K562 (cell line): ENCODE results near the gene SLC39A3. TPM values are rescaled to one million over a fixed set of nuclear protein-coding genes. Genes with fewer than 3 reads are reported as not detected.

ENCODE experiments used
- ATAC-seq: fragments of 200-7000 bp; cut with Tn5 transposase; 3 replicates; pipeline ENCODE4 v1.9.1; 2020; ENCODE audit warnings: moderate library complexity
- BruUV-seq: library from RNA; stranded (reverse); fragments of 400-500 nt; replicated peaks from 2 replicates; lab custom pipeline; 2021; lab: Mats Ljungman, UMichigan
- CTCF ChIA-PET: fragments of 300-600 bp; formaldehyde crosslinking; extraction: SDS; loops from one replicate; lab custom pipeline; 2021; ENCODE audit warnings: low intra/inter-chr PET ratio; lab: Yijun Ruan, JAX
- POLR2A ChIA-PET: fragments of 300-600, 350-650 bp; sonication (Branson Sonifier 250); formaldehyde crosslinking; extraction: SDS; loops from one replicate; lab custom pipeline; 2021; ENCODE audit warnings: antibody characterized with exemption, inconsistent platforms; lab: Yijun Ruan, JAX
- DNase-seq, 4 experiments: peaks; one replicate each; pipeline versions ENCODE4 v3.0.0 to v3.0.0-alpha.2; 2011 to 2018; ENCODE audit warnings: low spot score in 3 of 4, mixed read lengths in 3 of 4; ENCODE audit errors: extremely low read depth in 1 of 4
- FAIRE-seq: peaks from 2 replicates; lab custom pipeline; 2011; peaks lifted over from hg19 to GRCh38; lab: Jason Lieb, UNC
- H2AFZ ChIP-seq: 2 replicates; pipeline ENCODE4 v1.6.0; 2011; ENCODE audit warnings: low read depth, low read length, control low read depth, inconsistent platforms
- H3K27ac ChIP-seq: fragments of 200-600 bp; 3 replicates; pipeline ENCODE4 v1.8.0; 2011; ENCODE audit warnings: low read depth, mild to moderate bottlenecking, control low read depth, inconsistent platforms, low read length, moderate library complexity, mixed read lengths; ENCODE audit errors: extremely low read depth
- H3K27me3 ChIP-seq, 2 experiments: fragments of 300-600 bp in 1 of 2; 2 replicates in 1 of 2; 3 replicates in 1 of 2; pipeline versions ENCODE4 v1.6.0 to v1.8.0; 2011; ENCODE audit warnings: inconsistent platforms in 2 of 2, low read length in 2 of 2, mild to moderate bottlenecking in 1 of 2, mixed read lengths in 1 of 2, moderate library complexity in 1 of 2; ENCODE audit not compliant: control insufficient read depth in 2 of 2, insufficient read depth in 2 of 2
- H3K36me3 ChIP-seq: fragments of 300-600 bp; 3 replicates; pipeline ENCODE4 v1.8.0; 2011; ENCODE audit warnings: mild to moderate bottlenecking, low read length, inconsistent platforms; ENCODE audit not compliant: control insufficient read depth, insufficient read depth
- H3K4me1 ChIP-seq, 2 experiments: fragments of 200-600 bp in 1 of 2; replicated peaks in 1 of 2; 2 replicates in 1 of 2; 3 replicates in 1 of 2; pipeline versions ENCODE4 v1.5.1 to v1.8.0; 2011; ENCODE audit warnings: inconsistent platforms in 2 of 2, low read length in 2 of 2, mild to moderate bottlenecking in 1 of 2, mixed read lengths in 1 of 2, moderate library complexity in 1 of 2; ENCODE audit not compliant: control insufficient read depth in 2 of 2, insufficient read depth in 2 of 2
- H3K4me2 ChIP-seq: 2 replicates; pipeline ENCODE4 v1.6.1; 2011; ENCODE audit warnings: low read length, control low read depth, inconsistent platforms, mixed read lengths; ENCODE audit not compliant: insufficient read depth
- H3K4me3 ChIP-seq: fragments of 200-600 bp; sonication (generic), shearing (Covaris generic); 2 replicates; pipeline ENCODE4 v1.5.1; 2016; ENCODE audit warnings: control low read depth, inconsistent platforms
- H3K79me2 ChIP-seq: fragments of 200-600 bp; 3 replicates; pipeline ENCODE4 v1.8.0; 2011; ENCODE audit warnings: low read length, inconsistent platforms; ENCODE audit not compliant: control insufficient read depth, insufficient read depth
- H3K9ac ChIP-seq, 2 experiments: 2 replicates each; pipeline versions ENCODE4 v1.6.0 to v1.6.1; 2011; ENCODE audit warnings: low read depth in 2 of 2, low read length in 2 of 2, control low read depth in 1 of 2, inconsistent platforms in 1 of 2, mild to moderate bottlenecking in 1 of 2, mixed read lengths in 1 of 2; ENCODE audit not compliant: insufficient read depth in 1 of 2
- H3K9me1 ChIP-seq: one replicate; pipeline ENCODE4 v1.6.0; 2011; ENCODE audit warnings: inconsistent platforms, mild to moderate bottlenecking, low read length, moderate library complexity; ENCODE audit not compliant: control insufficient read depth, insufficient read depth
- H3K9me3 ChIP-seq: replicated peaks from 2 replicates; pipeline ENCODE4 v1.5.1; 2011; ENCODE audit warnings: low read depth, low read length, inconsistent platforms; ENCODE audit not compliant: control insufficient read depth, insufficient read depth
- H4K20me1 ChIP-seq: replicated peaks from 2 replicates; pipeline ENCODE4 v1.6.1; 2011; ENCODE audit warnings: low read length, inconsistent platforms, mixed read lengths; ENCODE audit not compliant: control insufficient read depth, insufficient read depth
- BCOR ChIP-seq: fragments of 450-650 bp; IDR thresholded peaks from 2 replicates; pipeline ENCODE4 v1.6.1; 2016
- KDM1A ChIP-seq, 2 experiments: fragments of 450-650 bp; IDR thresholded peaks; 2 replicates each; pipeline ENCODE4 v1.6.1; 2016; ENCODE audit warnings: mild to moderate bottlenecking in 2 of 2
- NFATC3 ChIP-seq: fragments of 450-650 bp; IDR thresholded peaks from 2 replicates; pipeline ENCODE4 v1.6.1; 2017; ENCODE audit warnings: mild to moderate bottlenecking
- RBM25 ChIP-seq: fragments of 200-400 bp; formaldehyde crosslinking; IDR thresholded peaks from 2 replicates; pipeline ENCODE4 v1.6.1; 2018; ENCODE audit warnings: low read length, low read depth, moderate library complexity; ENCODE audit not compliant: severe bottlenecking
- ZFP36 ChIP-seq: fragments of 150-350 bp; IDR thresholded peaks from 2 replicates; pipeline ENCODE4 v1.6.1; 2018; ENCODE audit warnings: low read length, low read depth; ENCODE audit not compliant: partially characterized antibody
- ZNF354B ChIP-seq: fragments of 250-450 bp; sonication (Bioruptor Pico); IDR thresholded peaks from 2 replicates; pipeline ENCODE4 v1.4.0; 2020
- ZNF695 ChIP-seq: fragments of 450-650 bp; formaldehyde crosslinking; IDR thresholded peaks from 2 replicates; pipeline ENCODE4 v1.4.0; 2020; ENCODE audit warnings: mild to moderate bottlenecking, moderate library complexity
- WGBS: fragments of 100-300 bp; shearing (Covaris generic); methylation state at CpG from one replicate; pipeline ENCODE4 v1.1.6; 2016; ENCODE audit warnings: low coverage, mixed read lengths; ENCODE audit not compliant: insufficient coverage; ENCODE audit errors: missing lambda C conversion rate; 5-methylcytosine and 5-hydroxymethylcytosine counted together
- in situ Hi-C: fragments of 300-500 bp; cut with MboI; formaldehyde crosslinking; loops from 4 replicates; pipeline ENCODE4 v1.15.0; 2018; ENCODE audit warnings: inconsistent platforms, mixed read lengths
- intact Hi-C: fragments of 100-400 bp; cut with micrococcal nuclease; formaldehyde crosslinking; loops from 2 replicates; pipeline ENCODE4 v1.14.2; 2022
- polyA plus RNA-seq, 8 experiments: library from polyadenylated mRNA; depleted of rRNA in 4 of 8; stranded (reverse) in 5 of 8; unstranded in 3 of 8; fragments of >200 nt; fragmentation: Nextera tagmentation in 2 of 8; fragmentation: Illumina TruSeq in 1 of 8; extraction: Ambion mirVana in 2 of 8; extraction: Trizol in 1 of 8; gene quantifications; 2 replicates each; pipeline versions ENCODE4 v1.2.1 to v1.2.3, GENCODE V29; 2011 to 2014; ENCODE audit warnings: inconsistent platforms in 1 of 8, missing spikeins in 1 of 8
- total RNA-seq, 7 experiments: library from RNA; depleted of rRNA in 6 of 7; stranded (reverse); fragments of >200 nt in 6 of 7; fragmentation: Illumina TruSeq in 2 of 7; extraction: Trizol in 2 of 7; gene quantifications; 2 replicates each; pipeline versions ENCODE4 v1.2.1 to v1.2.3, GENCODE V29; 2011 to 2021; ENCODE audit warnings: low replicate concordance in 1 of 7
- TF ChIP-seq, protein P1 (sequence below): fragments of 200-800 bp; sonication (Bioruptor generic); IDR thresholded peaks from 2 replicates; pipeline ENCODE4 v1.6.1; 2017; ENCODE audit warnings: missing genetic modification characterization, missing compliant biosample characterization

SLC39A3 gene
- total and polyA plus RNA-seq, 9 of the 15 experiments (the other 6 are each of a cell fraction or from before 2014, with no cell fraction given), result 2.3 to 215 (median 127) TPM

DNA sequence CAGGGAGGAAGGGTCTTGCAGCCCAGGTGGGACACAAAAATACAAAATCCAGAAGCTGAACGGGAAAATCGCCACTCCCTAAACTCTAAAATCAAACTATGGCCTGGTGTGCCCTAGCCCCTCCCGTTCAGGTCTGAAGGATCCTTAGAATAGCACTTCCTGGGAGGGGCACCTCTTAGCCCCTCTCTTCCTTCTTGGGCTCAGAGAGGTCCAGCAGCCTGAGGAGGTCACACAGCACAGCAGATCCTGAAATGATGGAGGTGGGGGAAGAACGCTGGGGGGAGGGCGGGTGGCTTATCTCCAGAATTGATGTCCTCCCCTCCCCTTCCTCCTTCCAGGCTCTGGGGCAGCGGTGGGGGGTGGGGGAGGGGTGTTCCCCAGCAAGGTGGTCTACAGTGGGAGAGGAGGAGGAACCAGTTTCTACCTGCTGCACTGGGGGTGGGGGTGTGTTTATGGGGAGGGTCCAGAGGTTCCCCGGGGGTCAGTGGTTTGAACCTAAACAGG is 20.5 kb downstream of the SLC39A3 start:
- POLR2A ChIA-PET, result no interaction called here
- H3K9ac ChIP-seq, result no peak overlapping the region
- 35% methylated on average over 5 of the region's 7 CpGs for WGBS

More for the DNA sequence above, 20.5 kb downstream of the SLC39A3 start:
- Histone ChIP-seq H3K4me2 (no peak overlapping the region), H3K9me1 (no peaks in the 10 kb centered on the region), H3K79me2 (no peaks in the 10 kb centered on the region), H3K27me3 (no peaks in the 10 kb centered on the region), H3K4me1 (peaks cover 17 to 56% of the 10 kb centered on the region in 2 experiments), H3K27ac (no peak overlapping the region), H3K9me3 (0 out of 2 replicates have a peak, but pooled peaks cover 4% of the 10 kb centered on the region), H2AFZ (no peak overlapping the region), H4K20me1 (no peaks in the 10 kb centered on the region), H3K4me3 (no peak overlapping the region), H3K36me3 (no peaks in the 10 kb centered on the region)
- BruUV-seq, result no TSS peak
- TF ChIP-seq ZNF354B (CRISPR knock-in tag) (no peak), ZNF695 (no peak), KDM1A (IDR thresholded peaks at IDR 0.05) (0 out of 4 replicates have a peak, but pooled peaks of 1 of the 2 experiments have one; percentile 20), BCOR (0 out of 2 replicates have a peak, but pooled peaks have one; percentile 34), ZFP36 (peak; percentile 80), NFATC3 (no peak), RBM25 (peak; percentile 53)
- TF ChIP-seq, protein P1, sequence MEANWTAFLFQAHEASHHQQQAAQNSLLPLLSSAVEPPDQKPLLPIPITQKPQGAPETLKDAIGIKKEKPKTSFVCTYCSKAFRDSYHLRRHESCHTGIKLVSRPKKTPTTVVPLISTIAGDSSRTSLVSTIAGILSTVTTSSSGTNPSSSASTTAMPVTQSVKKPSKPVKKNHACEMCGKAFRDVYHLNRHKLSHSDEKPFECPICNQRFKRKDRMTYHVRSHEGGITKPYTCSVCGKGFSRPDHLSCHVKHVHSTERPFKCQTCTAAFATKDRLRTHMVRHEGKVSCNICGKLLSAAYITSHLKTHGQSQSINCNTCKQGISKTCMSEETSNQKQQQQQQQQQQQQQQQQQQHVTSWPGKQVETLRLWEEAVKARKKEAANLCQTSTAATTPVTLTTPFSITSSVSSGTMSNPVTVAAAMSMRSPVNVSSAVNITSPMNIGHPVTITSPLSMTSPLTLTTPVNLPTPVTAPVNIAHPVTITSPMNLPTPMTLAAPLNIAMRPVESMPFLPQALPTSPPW, result peak; percentile 36; the same call in 1 of the 2 replicates
- CTCF ChIA-PET, result no interaction called here
- in situ Hi-C loops, result no loop called here
- ATAC-seq (no peak), FAIRE-seq (no peak), DNase-seq (peak in 1 of 4 experiments; percentile 38)
- intact Hi-C loops, result no loop called here
